Endodermal cell (in vitro differentiated cells): ENCODE data around the gene SPATA21. TPM values are rescaled to one million over a fixed set of nuclear protein-coding genes. Genes with fewer than 3 reads are reported as not detected.

Experiments used
- DNase-seq: peaks from one replicate; pipeline ENCODE4 v3.0.0-alpha.2; 2017
- H3K27ac ChIP-seq: 2 replicates; pipeline ENCODE4 v1.5.1; 2013; ENCODE audit warnings: mild to moderate bottlenecking, low read depth, low read length, moderate library complexity
- H3K27me3 ChIP-seq: 2 replicates; pipeline ENCODE4 v1.6.1; 2013; ENCODE audit warnings: mild to moderate bottlenecking, low read length, moderate library complexity; ENCODE audit not compliant: insufficient read depth, control insufficient read depth, poor library complexity, severe bottlenecking
- H3K36me3 ChIP-seq: 2 replicates; pipeline ENCODE4 v1.7.0; 2013; ENCODE audit warnings: mild to moderate bottlenecking, low read length, moderate library complexity; ENCODE audit not compliant: control insufficient read depth, insufficient read depth
- H3K4me1 ChIP-seq: one replicate; pipeline ENCODE4 v1.7.0; 2013; ENCODE audit warnings: low read length; ENCODE audit not compliant: control insufficient read depth, insufficient read depth
- H3K4me3 ChIP-seq: 2 replicates; pipeline ENCODE4 v1.5.1; 2013; ENCODE audit warnings: mild to moderate bottlenecking, low read length, moderate library complexity
- H3K9ac ChIP-seq: 2 replicates; pipeline ENCODE4 v1.6.1; 2013; ENCODE audit warnings: mild to moderate bottlenecking, low read length, moderate library complexity; ENCODE audit not compliant: poor library complexity, severe bottlenecking; ENCODE audit errors: extremely low read depth
- H3K9me3 ChIP-seq: 2 replicates; pipeline ENCODE4 v1.6.1; 2013; ENCODE audit warnings: mild to moderate bottlenecking, low read length, moderate library complexity; ENCODE audit not compliant: control insufficient read depth
- H3K27ac Mint-ChIP-seq: 2 replicates; pipeline ENCODE4 v1.8.0; 2020; ENCODE audit warnings: mixed read lengths
- H3K27me3 Mint-ChIP-seq: 2 replicates; pipeline ENCODE4 v1.8.0; 2021; ENCODE audit warnings: mild to moderate bottlenecking, mixed read lengths; ENCODE audit not compliant: insufficient read depth
- H3K36me3 Mint-ChIP-seq: 2 replicates; pipeline ENCODE4 v1.8.0; 2020; ENCODE audit warnings: low read depth, mixed read lengths
- H3K4me1 Mint-ChIP-seq: 2 replicates; pipeline ENCODE4 v1.8.0; 2020; ENCODE audit warnings: mixed read lengths
- H3K4me3 Mint-ChIP-seq: 2 replicates; pipeline ENCODE4 v1.8.0; 2020; ENCODE audit warnings: mild to moderate bottlenecking, moderate library complexity, mixed read lengths
- H3K9me3 Mint-ChIP-seq: 2 replicates; pipeline ENCODE4 v1.8.0; 2020; ENCODE audit warnings: mild to moderate bottlenecking, mixed read lengths
- CTCF ChIP-seq: fragments of 200-600 bp; sonication (generic); conservative IDR thresholded peaks from 2 replicates; pipeline ENCODE4 v1.5.0; 2021; ENCODE audit warnings: antibody characterized with exemption, mild to moderate bottlenecking
- WGBS, 2 experiments: methylation state at CpG; one replicate each; pipeline versions ENCODE4 v1.1.5 to v1.1.7; 2013; ENCODE audit warnings: missing lambda C conversion rate in 2 of 2, mixed read lengths in 1 of 2; ENCODE audit not compliant: insufficient coverage in 1 of 2, insufficient read length in 1 of 2; 5-methylcytosine and 5-hydroxymethylcytosine counted together
- total RNA-seq, 2 donors: library from RNA; stranded (reverse); fragmentation: NEBNext Ultra II Directional in 1 of 2; extraction: Animal tissue kit (Norgen Biotek cat#: 25700) in 1 of 2; gene quantifications; 2 replicates in 1 of 2; 3 replicates in 1 of 2; pipeline ENCODE4 v1.2.1, GENCODE V29; 2021

Gene SPATA21
- total RNA-seq, 2 donors from 2014 or later = not detected

GRCh38 chr1:16449065-16449464, 11.8 kb upstream of the SPATA21 start:
- Histone ChIP-seq H3K27ac (no peak overlapping the region), H3K4me3 (no peak overlapping the region), H3K27me3 (no peaks in the 10 kb centered on the region), H3K9me3 (no peaks in the 10 kb centered on the region), H3K36me3 (peaks cover 71% of the 10 kb centered on the region), H3K4me1 (no peaks in the 10 kb centered on the region), H3K9ac (no peak overlapping the region)
- TF ChIP-seq CTCF = no peak
- no peak for DNase-seq
- Mint-ChIP-seq H3K27ac (no peak overlapping the region), H3K36me3 (peaks cover 73% of the 10 kb centered on the region), H3K4me3 (no peak overlapping the region), H3K4me1 (no peaks in the 10 kb centered on the region), H3K9me3 (no peaks in the 10 kb centered on the region), H3K27me3 (no peaks in the 10 kb centered on the region)
- WGBS, 2 experiments = 87 to 92% methylated on average over 3 to 4 of the region's 4 CpGs

GRCh38 chr1:16447641-16448040, 10.4 kb upstream of the SPATA21 start:
- Mint-ChIP-seq H3K27ac (no peak overlapping the region), H3K4me3 (no peak overlapping the region), H3K27me3 (no peaks in the 10 kb centered on the region), H3K36me3 (peaks cover 74% of the 10 kb centered on the region), H3K9me3 (no peaks in the 10 kb centered on the region), H3K4me1 (no peaks in the 10 kb centered on the region)
- H3K4me3 ChIP-seq = no peak overlapping the region
- WGBS, 2 experiments = 93 to 95% methylated on average over 9 of the region's 9 CpGs
- no peaks in the 10 kb centered on the region for H3K9me3 ChIP-seq
- no peak overlapping the region for H3K27ac ChIP-seq
- H3K36me3 ChIP-seq = peaks cover 80% of the 10 kb centered on the region
- H3K9ac ChIP-seq = no peak overlapping the region
- H3K27me3 ChIP-seq = no peaks in the 10 kb centered on the region
- no peak for TF ChIP-seq CTCF
- no peaks in the 10 kb centered on the region for H3K4me1 ChIP-seq
- DNase-seq = no peak

GRCh38 chr1:16446116-16446515, 8.9 kb upstream of the SPATA21 start:
- Histone ChIP-seq H3K4me3 (no peak overlapping the region), H3K27ac (no peak overlapping the region), H3K4me1 (no peaks in the 10 kb centered on the region), H3K27me3 (no peaks in the 10 kb centered on the region), H3K9ac (no peak overlapping the region), H3K36me3 (peaks cover 68% of the 10 kb centered on the region), H3K9me3 (no peaks in the 10 kb centered on the region)
- Mint-ChIP-seq H3K4me1 (peaks cover 7% of the 10 kb centered on the region), H3K9me3 (no peaks in the 10 kb centered on the region), H3K36me3 (peaks cover 64% of the 10 kb centered on the region), H3K4me3 (no peak overlapping the region), H3K27ac (no peak overlapping the region), H3K27me3 (no peaks in the 10 kb centered on the region)
- WGBS, 2 experiments = 95 to 98% methylated on average over 10 of the region's 10 CpGs
- no peak for TF ChIP-seq CTCF
- no peak for DNase-seq
